SH-SY5Y (cell line): ENCODE results near the gene KRT10.

Experiments
- GATA2 ChIP-seq: IDR thresholded peaks from 2 replicates; pipeline ENCODE4 v1.6.1; 2011; ENCODE audit warnings: mild to moderate bottlenecking, low read depth, low read length
- GATA3 ChIP-seq: IDR thresholded peaks from 2 replicates; pipeline ENCODE4 v1.6.1; 2011; ENCODE audit warnings: low read depth, mild to moderate bottlenecking, low read length, moderate library complexity

The KRT10 gene

GRCh38 chr17:40846515-40847144, 24.2 kb upstream of the KRT10 start:
- TF ChIP-seq GATA3 (no peak), GATA2 (no peak)

GRCh38 chr17:40844671-40845107, 22.3 kb upstream of the KRT10 start:
- TF ChIP-seq GATA2 (no peak), GATA3 (no peak)

GRCh38 chr17:40843242-40843641, 20.8 kb upstream of the KRT10 start:
- TF ChIP-seq GATA2 = no peak
- TF ChIP-seq GATA3 = no peak

- TF ChIP-seq GATA3 = no peak
These were observed 18.8 kb upstream of the KRT10 start for GRCh38 chr17:40841246-40841645.

GRCh38 chr17:40839194-40839593, 16.8 kb upstream of the KRT10 start:
- TF ChIP-seq GATA3 (no peak), GATA2 (no peak)

GRCh38 chr17:40836020-40836419, 13.6 kb upstream of the KRT10 start:
- TF ChIP-seq GATA2 = no peak
- no peak for TF ChIP-seq GATA3

- no peak for TF ChIP-seq GATA2
- TF ChIP-seq GATA3 = no peak
These were observed 11.5 kb upstream of the KRT10 start for GRCh38 chr17:40833882-40834281.

- no peak for TF ChIP-seq GATA2
- no peak for TF ChIP-seq GATA3
These were observed 10.4 kb upstream of the KRT10 start for GRCh38 chr17:40832840-40833239.

- no peak for TF ChIP-seq GATA2
- TF ChIP-seq GATA3 = no peak
These were observed 7.8 kb upstream of the KRT10 start for GRCh38 chr17:40830085-40830776.

GRCh38 chr17:40828454-40829044, 6.1 kb upstream of the KRT10 start:
- TF ChIP-seq GATA2 = no peak
- TF ChIP-seq GATA3 = no peak

GRCh38 chr17:40827746-40828453, 5.5 kb upstream of the KRT10 start:
- no peak for TF ChIP-seq GATA2
- no peak for TF ChIP-seq GATA3

- TF ChIP-seq GATA2 (no peak), GATA3 (no peak)
These were observed 3.2 kb upstream of the KRT10 start for GRCh38 chr17:40825599-40825998.

- TF ChIP-seq GATA3 = no peak
- no peak for TF ChIP-seq GATA2
These were observed 1.8 kb upstream of the KRT10 start for GRCh38 chr17:40824015-40824832.

- TF ChIP-seq GATA2 (no peak), GATA3 (no peak)
These were observed 878 bp downstream of the KRT10 start for GRCh38 chr17:40821536-40821935.
